GM19099 (cell line): ENCODE measurements around the gene DEDD2.

Experiments
- POLR2A ChIP-seq: IDR thresholded peaks from 3 replicates; pipeline ENCODE4 v1.6.1; 2011; ENCODE audit warnings: low read depth; ENCODE audit not compliant: insufficient read length; ENCODE audit errors: extremely low read depth

DEDD2 gene

DNA sequence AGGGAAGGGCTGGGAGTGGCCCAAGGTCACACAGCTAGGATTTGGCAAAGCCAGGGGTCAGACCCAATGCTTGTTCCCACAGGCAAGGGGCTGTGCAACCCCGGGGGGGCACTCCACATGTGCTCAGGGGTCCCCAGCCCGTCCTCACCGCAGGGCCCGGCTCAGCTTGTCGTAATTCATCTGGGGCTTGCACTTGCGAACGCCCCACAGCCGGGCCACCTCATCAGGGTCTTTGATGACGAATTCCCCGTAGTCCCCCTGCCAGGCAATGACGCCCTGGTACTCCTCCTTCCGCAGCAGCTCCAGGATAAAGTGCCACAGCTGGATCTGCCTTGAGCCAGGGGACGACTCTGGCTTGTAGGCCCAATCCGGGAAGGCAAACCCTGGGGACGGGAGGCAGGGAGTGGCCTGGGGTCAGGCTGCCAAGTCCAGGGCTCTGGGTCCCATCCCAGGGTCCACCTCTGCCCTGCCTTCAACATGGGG is 32.7 kb upstream of the DEDD2 start:
- TF ChIP-seq POLR2A, result no peak

DNA sequence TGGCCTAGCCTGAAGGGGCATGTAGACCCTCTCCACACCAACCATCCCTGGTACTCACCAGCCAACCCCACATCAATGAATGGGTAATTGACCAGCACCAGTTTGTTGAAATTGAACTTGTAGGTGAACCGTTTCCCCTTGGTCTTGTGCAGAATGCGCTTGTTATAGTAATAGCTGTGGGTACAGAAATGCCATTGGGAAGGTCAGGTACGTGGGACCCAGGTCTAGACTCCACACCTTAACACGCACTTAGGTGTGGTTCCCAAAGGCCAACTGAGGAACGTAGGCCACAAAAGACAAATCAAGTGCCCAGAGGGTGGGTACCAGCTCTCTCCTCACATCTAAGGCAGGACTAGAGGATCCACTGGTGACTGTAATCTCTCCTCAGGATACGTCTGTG is 32.3 kb upstream of the DEDD2 start:
- no peak for TF ChIP-seq POLR2A

DNA sequence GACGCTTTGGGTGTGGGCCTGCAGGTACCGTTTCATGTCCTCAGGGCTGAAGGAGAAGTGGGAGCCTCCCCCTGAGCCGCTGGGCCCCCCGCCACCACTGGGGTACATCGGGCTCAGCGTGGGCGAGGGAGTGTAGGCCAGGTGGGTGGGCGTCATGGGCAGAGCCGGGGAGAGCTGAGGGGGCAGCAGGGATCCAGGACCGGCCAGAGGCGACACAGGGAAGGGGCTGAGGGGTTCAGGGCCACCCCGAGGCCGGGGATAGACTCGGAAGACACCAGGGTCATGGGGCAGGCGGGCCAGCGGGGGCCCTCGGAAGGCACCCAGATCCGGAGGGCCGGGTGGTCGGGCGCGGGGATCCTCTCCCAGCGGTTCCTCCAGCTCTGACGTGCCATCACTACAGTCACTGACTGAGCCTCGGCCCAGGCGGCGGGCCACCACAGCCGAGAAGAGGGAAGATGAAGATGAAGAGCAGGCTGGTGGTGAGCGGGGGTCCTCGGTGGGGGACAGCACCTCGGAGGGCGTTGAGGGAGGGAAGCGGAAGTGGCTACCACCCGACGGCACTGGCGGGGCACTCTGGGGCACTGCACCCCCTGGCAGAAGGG is 31.8 kb upstream of the DEDD2 start:
- TF ChIP-seq POLR2A, result no peak

DNA sequence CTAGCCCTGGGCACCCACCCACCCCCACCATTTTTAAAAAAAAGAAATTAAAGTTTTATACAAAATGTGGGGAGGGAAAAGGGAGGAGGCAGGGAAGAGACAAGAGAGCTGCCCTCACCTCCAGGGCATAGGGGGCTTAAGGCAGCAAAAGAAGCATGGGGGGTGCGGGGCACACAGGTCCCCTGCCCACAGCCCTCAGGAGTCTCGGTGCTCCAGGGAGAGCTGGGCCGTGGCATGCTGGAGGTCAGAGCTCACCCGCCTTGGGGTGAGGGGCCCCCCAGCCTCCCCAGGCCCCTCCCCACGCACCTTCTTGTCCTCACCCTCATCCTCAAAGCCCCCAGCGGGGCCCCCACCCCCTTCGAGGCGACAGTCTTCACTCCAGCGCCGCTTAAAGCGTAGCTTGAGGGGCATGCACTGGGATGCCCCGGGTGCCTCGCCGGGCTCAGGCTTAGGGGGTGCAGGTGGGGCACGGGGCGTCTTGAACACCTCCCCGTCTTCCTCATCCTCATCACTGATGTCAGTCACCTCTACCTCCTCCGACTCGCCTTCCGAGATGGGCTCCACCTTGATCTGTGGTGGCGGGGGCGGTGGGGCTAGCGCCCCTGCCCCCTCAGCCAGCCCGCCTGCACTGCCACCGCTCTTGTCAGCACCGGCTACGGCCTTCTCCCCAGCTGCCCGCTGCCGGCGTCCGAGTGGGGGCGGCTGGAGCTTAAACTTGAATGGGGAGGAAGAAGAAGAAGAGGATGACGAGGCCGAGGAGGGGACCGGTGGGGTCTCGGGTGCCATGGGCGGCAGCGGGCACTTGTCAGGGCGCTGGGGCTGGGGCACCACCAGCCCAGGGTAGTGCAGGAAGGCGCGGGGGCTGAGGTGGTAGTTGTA is 31.0 kb upstream of the DEDD2 start:
- no peak for TF ChIP-seq POLR2A

DNA sequence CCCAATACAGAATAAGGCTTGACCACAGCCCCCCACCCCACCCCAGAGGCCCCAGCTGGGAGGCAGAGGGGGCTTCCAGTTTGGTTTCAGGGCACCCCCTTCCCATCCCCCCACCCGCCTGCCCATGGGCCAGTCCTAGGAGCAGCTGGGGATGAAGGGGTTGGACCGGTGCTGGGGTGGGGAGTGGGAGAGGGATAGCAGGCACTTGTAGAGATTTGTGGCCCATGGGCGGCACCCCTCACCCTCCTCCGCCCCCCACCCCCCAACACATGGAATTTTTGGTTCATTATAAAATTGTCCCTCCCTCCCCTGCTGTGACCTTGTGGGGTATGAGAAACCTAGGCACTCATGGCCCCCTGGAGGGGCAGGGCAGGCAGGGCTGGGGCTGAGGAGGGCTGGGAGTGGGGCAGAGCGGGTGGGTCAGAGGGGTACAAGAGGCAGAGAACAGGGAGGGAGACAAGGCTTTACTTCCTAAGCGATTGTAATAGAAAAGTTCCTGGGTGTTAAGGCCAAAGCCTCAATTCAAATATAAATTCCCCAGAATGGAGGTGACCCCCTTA is 30.2 kb upstream of the DEDD2 start:
- no peak for TF ChIP-seq POLR2A

DNA sequence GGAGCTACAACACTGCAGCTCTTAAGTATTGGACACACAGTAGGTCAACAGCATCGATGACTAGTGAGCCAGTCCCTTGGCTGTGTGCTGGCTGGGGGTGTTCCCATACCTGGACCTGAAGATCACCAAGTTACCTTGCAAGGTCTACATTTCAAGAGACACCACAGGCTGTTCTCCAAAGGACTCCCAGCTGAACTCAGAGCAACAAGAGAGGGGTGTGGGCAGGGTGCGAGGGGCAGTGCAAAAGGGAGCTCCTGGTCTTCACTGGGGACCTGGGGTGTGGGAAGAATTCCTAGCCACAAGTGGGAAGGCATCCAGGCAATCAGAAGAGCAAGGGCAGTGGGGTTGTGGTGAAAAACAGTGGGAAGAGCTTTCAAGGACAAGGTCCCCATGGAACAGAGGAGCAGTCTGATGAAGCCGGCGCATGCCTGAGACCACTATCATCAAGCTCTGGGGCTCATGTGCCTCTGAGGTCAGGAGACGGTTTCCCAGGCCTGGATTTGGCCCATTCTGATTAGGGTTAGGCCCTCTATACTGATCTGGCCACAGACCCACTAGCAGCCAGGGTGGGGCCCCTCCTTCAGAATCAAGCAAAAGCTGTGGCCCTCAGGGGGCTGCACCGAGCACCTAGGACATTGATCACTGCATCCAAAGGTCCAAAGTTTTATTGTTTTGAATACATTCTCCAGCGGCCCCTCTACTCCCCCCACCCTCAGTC is 29.6 kb upstream of the DEDD2 start:
- no peak for TF ChIP-seq POLR2A

DNA sequence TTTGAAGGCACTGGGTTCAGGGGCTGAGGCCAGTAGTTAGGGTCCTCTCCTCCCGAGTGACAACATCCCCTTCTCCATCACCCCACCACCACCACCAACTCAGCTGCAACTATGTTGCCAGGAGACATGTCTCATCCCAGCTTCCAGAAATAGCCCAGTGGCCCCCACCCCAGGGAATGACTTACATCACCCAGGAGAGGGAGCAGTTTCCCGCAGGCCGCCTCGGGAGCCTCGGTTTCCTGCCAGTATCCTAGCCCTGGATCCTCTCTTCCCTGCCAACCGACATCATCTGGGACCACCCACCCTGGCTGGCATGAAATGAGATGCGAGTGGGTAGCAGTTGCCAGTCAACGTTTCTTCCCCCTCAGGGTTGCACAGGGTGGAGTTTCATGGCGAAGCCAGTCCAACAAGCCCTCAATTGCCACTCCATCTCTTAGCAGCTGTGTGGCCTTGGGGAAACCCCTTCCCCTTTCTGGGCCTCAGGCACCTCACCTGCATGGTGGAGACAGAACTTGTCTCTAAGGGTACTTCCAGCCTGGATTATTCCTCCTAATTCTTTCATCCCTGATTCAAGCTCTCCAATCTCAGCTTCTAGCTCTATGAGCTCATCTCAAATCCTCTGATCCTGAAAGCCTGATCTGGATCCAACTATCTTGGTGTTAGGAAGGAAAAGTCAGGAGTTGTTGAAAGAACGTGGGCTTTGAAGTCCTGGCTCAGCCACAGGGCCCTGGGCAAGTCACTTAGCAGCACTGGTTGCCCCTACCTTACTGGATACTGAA is 28.9 kb upstream of the DEDD2 start:
- TF ChIP-seq POLR2A, result no peak

DNA sequence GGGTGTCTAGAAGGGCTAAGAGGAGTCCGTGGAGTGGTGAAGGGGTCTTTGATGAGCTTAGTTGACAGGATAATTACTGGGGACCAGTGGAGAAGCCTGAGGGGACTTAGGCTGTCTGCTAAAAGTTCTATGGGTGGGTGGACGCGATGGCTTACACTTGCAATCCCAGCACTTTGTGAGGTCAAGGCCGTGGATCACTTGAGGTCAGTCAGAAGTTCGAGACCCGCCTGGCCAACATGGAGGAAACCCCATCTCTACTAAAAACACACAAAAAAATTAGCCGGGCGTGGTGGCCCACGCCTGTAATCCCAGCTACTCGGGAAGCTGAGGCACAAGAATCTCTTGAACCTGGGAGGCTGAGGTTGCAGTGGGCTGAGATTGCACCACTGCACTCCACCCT is 27.8 kb upstream of the DEDD2 start:
- no peak for TF ChIP-seq POLR2A

DNA sequence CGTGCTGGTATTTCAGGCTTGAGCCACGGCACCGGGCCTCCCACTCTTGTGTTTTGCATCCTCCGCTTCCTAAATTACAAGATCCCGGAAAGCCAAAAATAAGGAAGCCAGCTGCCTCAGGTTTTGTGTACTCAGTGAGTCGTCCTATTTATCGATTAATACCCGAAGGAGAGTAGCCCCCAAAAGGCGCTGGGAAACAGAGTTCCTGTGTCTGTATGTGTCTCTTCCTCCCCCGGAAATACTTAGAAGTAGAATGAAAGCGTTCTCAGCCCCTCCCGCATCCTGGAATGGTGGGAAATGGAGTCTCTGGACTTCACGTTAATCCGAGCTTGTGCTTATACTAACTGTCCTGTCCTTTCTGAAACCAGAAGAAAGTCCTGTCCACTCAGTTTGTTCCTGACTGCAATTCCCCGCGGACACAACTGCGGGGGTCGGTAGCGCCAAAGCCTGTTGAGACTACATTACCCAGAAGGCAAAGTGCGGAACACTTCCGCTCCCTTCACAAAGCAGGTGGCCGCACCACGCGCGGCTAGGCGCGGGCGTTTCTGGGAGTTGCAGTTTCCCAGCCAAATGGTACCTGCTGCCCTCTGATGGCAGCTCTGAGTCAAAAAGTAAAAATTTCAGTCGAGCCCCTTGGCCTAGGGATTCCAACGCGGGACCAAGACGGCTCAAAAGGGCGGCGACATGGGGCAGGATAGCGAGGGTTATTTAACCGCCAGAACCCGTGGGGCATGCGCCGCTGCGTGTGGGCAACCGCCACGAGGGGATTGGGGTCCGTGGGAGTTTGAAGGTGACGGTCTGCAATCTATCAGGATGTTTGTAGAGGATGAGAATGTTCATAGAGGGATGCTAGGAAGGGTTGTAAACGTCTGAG is 27.1 kb upstream of the DEDD2 start:
- no peak for TF ChIP-seq POLR2A

DNA sequence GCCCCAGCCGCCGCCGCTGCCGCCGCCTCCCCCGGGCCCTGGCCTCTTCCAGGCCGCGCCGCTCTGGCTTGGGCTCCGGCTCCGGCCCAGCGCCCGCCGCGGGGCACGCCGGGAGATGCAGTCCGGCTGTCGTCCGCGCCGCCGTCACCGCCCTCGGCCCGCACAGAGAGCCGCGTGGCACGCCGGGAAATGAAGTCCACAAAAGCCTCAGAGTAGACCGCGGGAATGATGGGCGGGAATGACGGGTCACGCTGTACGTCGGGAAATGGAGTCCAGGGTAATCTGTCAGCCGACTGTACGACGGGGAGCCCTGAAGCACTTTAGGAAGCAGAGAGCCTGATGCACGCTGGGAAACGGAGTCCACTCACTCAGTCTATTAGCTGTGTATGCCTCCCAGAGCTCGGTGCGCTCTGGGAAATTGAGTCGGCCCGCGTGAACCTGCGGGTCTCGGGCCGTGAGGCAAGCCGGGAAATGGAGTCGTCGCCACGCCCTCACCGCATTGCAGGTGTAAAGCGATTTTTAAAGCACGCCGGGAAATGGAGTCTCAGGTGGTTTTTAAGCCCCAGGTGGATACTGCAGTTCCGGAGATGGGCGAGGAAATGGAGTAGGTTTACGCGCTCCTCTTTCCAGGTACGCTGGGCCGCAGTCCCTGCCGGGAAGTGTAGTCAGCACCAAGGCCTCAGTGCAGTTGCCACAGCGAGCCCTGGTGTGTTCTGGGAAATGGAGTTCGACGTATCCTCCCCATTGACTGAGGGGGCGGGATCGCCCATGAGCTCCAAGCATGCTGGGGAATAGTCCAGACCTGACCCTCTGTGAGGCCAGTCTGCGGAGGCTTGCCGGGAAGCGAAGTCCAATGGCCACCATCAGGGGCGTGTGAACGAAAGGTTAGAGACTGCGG is 25.3 kb upstream of the DEDD2 start, which contains the start of gene GSK3A:
GSK3A (minus strand) TSS at position 91 of the 898 bp plus-strand sequence. CDS start 137 bp downstream, outside the sequence.
- TF ChIP-seq POLR2A, result peak; percentile 92

DNA sequence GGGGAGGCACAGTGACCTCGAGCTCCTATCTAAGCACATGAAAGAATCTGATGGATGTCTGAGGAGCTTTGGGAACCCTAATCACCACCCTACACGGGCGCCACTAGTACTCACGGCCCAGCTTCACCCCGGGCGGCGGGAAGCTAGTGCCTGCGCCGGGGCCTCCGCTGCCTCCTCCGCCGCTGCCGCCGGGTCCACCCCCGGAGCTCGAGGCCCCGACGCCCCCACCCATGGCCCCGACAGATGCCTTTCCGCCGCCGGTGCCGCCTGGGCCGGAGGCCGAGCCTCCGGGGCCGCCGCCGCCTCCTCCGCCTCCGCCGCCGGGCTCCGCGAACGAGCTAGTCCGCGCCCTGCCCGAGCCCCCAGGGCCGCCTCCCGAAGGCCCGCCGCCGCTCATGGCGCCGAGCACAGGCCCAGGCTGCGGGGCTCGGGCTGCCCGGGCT is 24.6 kb upstream of the DEDD2 start:
- TF ChIP-seq POLR2A, result no peak

DNA sequence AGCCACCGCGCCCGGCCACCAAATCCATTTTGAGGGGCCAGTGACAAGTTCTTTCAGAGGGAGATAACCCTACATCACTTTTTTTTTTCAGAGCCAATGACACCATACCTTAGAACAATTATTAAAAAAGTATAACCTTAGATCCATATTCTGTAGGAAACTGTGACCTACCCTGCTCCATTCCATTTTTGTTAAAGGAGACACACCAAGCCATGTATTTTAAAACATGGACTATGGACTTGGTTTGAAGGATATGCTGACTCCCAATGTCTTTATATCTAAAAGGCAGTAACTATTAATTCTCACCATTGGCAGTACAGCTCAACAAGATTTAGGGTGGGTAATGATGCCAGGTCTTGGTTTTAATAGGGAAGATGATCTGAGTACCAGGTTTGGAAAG is 23.8 kb upstream of the DEDD2 start:
- TF ChIP-seq POLR2A, result no peak
